HG03039 (cell line): ENCODE data around the gene GLIPR1L2.

Experiments used
- ATAC-seq: cut with Tn5 transposase; IDR thresholded peaks from one replicate; pipeline ENCODE4 v1.9.1; 2021; ENCODE audit warnings: mild to moderate bottlenecking, moderate library complexity; ENCODE audit not compliant: unreplicated experiment

The GLIPR1L2 gene

GRCh38 chr12:75471902-75472890, 81.3 kb downstream of the GLIPR1L2 start:
- no peak for ATAC-seq

- no peak for ATAC-seq
Observed at GRCh38 chr12:75474116-75474515, 83.2 kb downstream of the GLIPR1L2 start.

- no peak for ATAC-seq
Observed at GRCh38 chr12:75476071-75476470, 85.2 kb downstream of the GLIPR1L2 start.

- no peak for ATAC-seq
Observed at GRCh38 chr12:75477137-75477536, 86.2 kb downstream of the GLIPR1L2 start.

- peak; percentile 28 for ATAC-seq
Observed at GRCh38 chr12:75478116-75478794, 87.4 kb downstream of the GLIPR1L2 start.

- no peak for ATAC-seq
Observed at GRCh38 chr12:75479963-75480461, 89.1 kb downstream of the GLIPR1L2 start.

GRCh38 chr12:75480469-75480949, 89.6 kb downstream of the GLIPR1L2 start, which contains the start of gene GLIPR1:
Gene GLIPR1, plus strand, starts transcription at chr12:75480755. Its CDS starts 126 bp downstream, at chr12:75480881.
- ATAC-seq = peak; percentile 93

GRCh38 chr12:75481013-75481705, 90.3 kb downstream of the GLIPR1L2 start:
- peak; percentile 7 for ATAC-seq

- no peak for ATAC-seq
Observed at GRCh38 chr12:75481774-75482173, 90.9 kb downstream of the GLIPR1L2 start.
